ENCODE results near the gene SLC38A5.
A peak's percentile ranks its signal among the peaks of the same experiment; 100 is the strongest.
"Not testable (repeated sequence)": the region's sequence is repeated elsewhere in the genome, so short reads cannot be mapped to it uniquely, and the experiment has no call there.

SLC38A5 gene

GRCh38 chrX:48468693-48469691 is 1.1 kb downstream of the SLC38A5 start:
- no peak for FAIRE-seq
- no peak for DNase-seq (ENCODE audit: low spot score)

- no peak for DNase-seq (ENCODE audit: low spot score)
- no peak for FAIRE-seq
These were observed 1.8 kb downstream of the SLC38A5 start for GRCh38 chrX:48468247-48468671.

GRCh38 chrX:48467281-48467761 is 2.7 kb downstream of the SLC38A5 start:
- no peak for FAIRE-seq

GRCh38 chrX:48466696-48467095 is 3.4 kb downstream of the SLC38A5 start:
- DNase-seq (ENCODE audit: low spot score) = no peak
- FAIRE-seq = no peak

More at GRCh38 chrX:48467281-48467761, 2.7 kb downstream of the SLC38A5 start:
- DNase-seq (ENCODE audit: low spot score) = no peak

- no peak for FAIRE-seq
These were observed 4.6 kb downstream of the SLC38A5 start for GRCh38 chrX:48465336-48465933.

GRCh38 chrX:48461830-48462229 is 8.2 kb downstream of the SLC38A5 start:
- DNase-seq (ENCODE audit: low spot score) (no peak), FAIRE-seq (no peak)

More at GRCh38 chrX:48465336-48465933, 4.6 kb downstream of the SLC38A5 start:
- peak; percentile 27 for DNase-seq (ENCODE audit: low spot score)

GRCh38 chrX:48460606-48461005 is 9.5 kb downstream of the SLC38A5 start:
- no peak for FAIRE-seq

GRCh38 chrX:48460031-48460430 is 10.0 kb downstream of the SLC38A5 start:
- DNase-seq (ENCODE audit: low spot score) (no peak), FAIRE-seq (no peak)

More at GRCh38 chrX:48460606-48461005, 9.5 kb downstream of the SLC38A5 start:
- DNase-seq (ENCODE audit: low spot score) = no peak

GRCh38 chrX:48459483-48459882 is 10.6 kb downstream of the SLC38A5 start:
- no peak for FAIRE-seq
- DNase-seq (ENCODE audit: low spot score) = no peak

- FAIRE-seq (no peak), DNase-seq (ENCODE audit: low spot score) (no peak)
These were observed 11.3 kb downstream of the SLC38A5 start for GRCh38 chrX:48458711-48459110.

GRCh38 chrX:48456628-48457331 is 13.3 kb downstream of the SLC38A5 start:
- no peak for FAIRE-seq
- DNase-seq (ENCODE audit: low spot score) = no peak

- DNase-seq (ENCODE audit: low spot score) (no peak), FAIRE-seq (no peak)
These were observed 18.4 kb downstream of the SLC38A5 start for GRCh38 chrX:48451708-48452107.

GRCh38 chrX:48450076-48450475 is 20.0 kb downstream of the SLC38A5 start:
- DNase-seq (ENCODE audit: low spot score) = no peak
- no peak for FAIRE-seq

- not testable (repeated sequence) for FAIRE-seq
These were observed 22.9 kb downstream of the SLC38A5 start for GRCh38 chrX:48447201-48447600.

GRCh38 chrX:48433713-48434112 is 36.3 kb downstream of the SLC38A5 start:
- DNase-seq (ENCODE audit: low spot score); FAIRE-seq: not testable (repeated sequence)

More at GRCh38 chrX:48447201-48447600, 22.9 kb downstream of the SLC38A5 start:
- not testable (repeated sequence) for DNase-seq (ENCODE audit: low spot score)

- not testable (repeated sequence) for DNase-seq (ENCODE audit: low spot score); FAIRE-seq
These were observed 39.9 kb downstream of the SLC38A5 start for GRCh38 chrX:48430166-48430565.

GRCh38 chrX:48429606-48430005 is 40.5 kb downstream of the SLC38A5 start:
- not testable (repeated sequence) for DNase-seq (ENCODE audit: low spot score); FAIRE-seq

GRCh38 chrX:48427027-48427716 is 42.9 kb downstream of the SLC38A5 start:
- not testable (repeated sequence) for FAIRE-seq

GRCh38 chrX:48411860-48412259 is 58.2 kb downstream of the SLC38A5 start, which contains the start of gene SSX4B:
Gene SSX4B (minus strand): TSS chrX:48411960. CDS start chrX:48411372, 588 bp downstream.
- FAIRE-seq; DNase-seq (ENCODE audit: low spot score): not testable (repeated sequence)

More at GRCh38 chrX:48427027-48427716, 42.9 kb downstream of the SLC38A5 start:
- not testable (repeated sequence) for DNase-seq (ENCODE audit: low spot score)

Measured in urothelium cell line (cell line).